GM19035 (cell line): ENCODE results near the gene CCR5.

Experiments
- ATAC-seq: cut with Tn5 transposase; IDR thresholded peaks from one replicate; pipeline ENCODE4 v1.9.1; 2021; ENCODE audit not compliant: unreplicated experiment

CCR5 gene

DNA sequence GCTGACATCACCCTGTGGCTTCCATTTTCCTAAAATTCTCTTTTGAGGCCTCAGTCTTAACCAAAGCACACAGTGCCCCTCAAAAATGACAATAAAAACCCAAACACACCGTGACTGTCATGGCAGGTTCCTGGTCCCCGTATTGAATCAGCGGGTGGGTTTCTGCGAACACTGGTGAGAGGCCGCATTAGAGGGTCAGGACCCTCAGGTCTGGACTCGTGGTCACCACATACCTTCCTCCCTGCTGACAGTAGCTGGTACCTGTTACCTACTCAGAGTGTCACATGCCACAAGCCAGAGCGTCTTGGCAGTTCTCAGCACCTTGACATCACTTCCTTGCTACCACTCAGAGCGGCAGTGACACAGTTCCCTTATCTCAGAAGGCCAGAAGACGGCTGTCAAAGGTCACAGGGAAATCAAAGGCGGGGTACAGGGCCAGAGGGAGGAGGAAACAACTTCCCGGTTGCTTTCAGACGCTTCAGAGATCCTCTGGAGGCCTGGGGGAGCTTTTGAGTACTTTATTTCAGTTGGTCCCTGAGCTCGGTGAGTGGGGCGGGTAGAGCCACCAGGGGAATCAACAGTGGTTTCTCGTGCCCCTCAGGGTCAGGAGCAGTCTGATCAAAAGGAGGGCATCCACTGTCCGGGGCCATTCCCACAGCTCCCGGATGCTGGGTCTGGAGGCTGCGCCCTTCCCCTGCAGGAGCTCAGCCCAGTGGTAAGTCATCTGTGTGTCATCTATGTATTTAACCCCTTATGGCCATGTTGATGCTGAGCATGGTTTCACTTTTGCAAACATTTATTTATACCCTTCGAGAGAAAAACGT is 36.3 kb downstream of the CCR5 start, which contains the start of the genes CCR5AS and CCRL2:
Gene CCR5AS, minus strand, starts transcription at position 279 of the 824 bp plus-strand sequence.
Gene CCRL2, plus strand, starts transcription at position 472 of the 824 bp plus-strand sequence. CDS start 821 bp downstream, outside the sequence.
- no peak for ATAC-seq

DNA sequence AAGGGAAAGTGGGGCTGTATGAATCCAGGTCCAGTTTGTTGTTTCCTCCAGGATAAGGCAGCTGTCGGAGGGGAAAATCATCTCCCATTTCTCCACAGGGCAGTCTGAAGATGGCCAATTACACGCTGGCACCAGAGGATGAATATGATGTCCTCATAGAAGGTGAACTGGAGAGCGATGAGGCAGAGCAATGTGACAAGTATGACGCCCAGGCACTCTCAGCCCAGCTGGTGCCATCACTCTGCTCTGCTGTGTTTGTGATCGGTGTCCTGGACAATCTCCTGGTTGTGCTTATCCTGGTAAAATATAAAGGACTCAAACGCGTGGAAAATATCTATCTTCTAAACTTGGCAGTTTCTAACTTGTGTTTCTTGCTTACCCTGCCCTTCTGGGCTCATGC is 37.2 kb downstream of the CCR5 start:
- no peak for ATAC-seq

DNA sequence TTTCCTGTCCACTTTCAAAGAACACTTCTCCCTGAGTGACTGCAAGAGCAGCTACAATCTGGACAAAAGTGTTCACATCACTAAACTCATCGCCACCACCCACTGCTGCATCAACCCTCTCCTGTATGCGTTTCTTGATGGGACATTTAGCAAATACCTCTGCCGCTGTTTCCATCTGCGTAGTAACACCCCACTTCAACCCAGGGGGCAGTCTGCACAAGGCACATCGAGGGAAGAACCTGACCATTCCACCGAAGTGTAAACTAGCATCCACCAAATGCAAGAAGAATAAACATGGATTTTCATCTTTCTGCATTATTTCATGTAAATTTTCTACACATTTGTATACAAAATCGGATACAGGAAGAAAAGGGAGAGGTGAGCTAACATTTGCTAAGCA is 38.1 kb downstream of the CCR5 start:
- no peak for ATAC-seq

DNA sequence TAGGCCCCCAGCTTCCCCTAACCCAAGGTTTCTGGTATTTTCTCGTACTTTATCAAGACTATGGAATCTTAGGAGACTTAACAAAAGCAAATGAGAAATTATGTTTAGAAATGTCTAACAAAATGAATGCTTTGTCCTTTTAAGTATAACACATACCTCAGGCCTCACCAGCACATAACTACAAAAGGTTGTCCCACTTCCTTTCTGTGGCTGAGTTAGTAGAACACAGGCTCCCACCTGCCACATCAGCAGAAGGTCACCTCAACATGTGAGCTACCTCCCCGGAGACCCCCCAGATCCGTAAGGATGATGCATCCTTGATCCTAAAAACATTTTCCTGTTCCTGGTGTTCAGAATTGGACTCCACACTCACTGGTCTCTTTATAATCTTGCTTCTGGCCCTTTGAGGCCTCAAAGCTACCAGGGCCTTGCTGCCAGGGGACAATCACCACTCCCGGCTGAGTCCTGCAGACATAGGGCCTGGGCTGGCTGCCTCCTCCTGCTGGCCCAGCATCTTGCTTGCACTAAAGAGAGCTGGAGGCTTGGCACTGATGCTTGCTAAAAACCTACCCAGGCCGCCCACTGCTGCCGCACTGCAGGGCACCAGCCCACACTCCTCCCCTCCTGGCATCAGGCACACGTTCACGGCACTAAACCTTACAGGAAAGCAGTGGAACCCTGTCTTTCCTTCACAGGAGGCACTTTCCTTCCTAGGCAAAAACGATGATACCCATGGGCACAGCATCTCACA is 39.2 kb downstream of the CCR5 start:
- ATAC-seq: no peak

DNA sequence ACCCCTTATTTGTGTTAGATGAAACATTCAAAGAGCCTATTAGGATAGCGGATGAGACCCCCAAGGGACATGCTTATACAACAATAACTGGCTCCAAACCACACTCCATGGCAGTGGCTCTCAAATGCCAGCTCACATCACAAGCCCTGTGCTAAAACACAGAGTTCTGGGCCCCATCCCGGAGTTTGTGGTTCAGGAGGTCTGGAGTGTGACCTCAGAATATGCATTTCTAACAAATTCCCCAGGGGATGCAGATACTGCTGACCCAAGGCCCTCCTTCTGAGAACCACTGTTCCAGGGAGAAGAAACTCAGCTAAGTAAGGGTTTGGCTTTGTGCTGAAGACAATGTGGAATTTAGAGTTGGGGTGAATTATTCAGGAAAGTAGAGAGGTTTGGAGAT is 39.9 kb downstream of the CCR5 start:
- no peak for ATAC-seq

DNA sequence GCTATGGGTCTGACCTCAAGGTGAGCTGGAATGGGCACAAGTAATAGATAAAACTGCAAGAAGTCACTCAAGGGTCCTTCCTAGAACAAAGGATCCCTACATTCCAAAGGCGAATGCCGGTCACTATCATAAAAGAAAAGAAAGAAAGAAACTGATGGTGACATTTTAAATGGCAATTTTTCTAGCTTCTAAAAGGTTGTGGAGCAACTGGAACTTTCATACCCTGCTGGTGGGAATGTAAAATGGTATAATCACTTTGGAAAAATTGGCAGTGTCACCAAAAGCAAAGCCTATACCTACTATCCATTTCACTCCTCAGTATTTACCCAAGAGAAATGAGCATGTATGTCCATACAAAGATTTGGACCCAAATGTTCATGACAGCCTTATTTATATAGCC is 40.5 kb downstream of the CCR5 start:
- ATAC-seq: no peak

DNA sequence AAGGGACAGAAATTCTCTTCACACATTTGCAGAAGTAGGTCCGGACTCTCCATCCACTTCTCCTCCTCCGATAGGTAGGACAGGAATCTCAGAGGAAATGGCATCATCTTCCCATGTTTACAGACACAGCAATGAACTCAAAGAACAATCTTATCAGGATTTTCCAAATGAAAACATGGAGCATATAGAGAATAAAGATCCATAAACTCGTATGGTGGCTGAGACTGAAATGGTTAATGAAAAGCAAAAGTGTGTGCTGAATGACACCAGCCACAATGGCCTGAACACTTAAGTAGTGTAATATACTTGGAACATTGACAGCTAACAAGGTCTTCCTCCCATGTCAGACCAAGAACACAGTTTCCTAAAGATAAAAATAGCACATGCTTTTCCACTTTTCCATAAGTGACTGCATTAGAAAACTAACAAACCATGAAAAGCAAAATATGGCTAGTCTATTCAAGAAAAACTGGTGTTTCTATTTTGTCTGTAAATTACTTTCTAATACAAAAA is 42.1 kb downstream of the CCR5 start:
- no peak for ATAC-seq

DNA sequence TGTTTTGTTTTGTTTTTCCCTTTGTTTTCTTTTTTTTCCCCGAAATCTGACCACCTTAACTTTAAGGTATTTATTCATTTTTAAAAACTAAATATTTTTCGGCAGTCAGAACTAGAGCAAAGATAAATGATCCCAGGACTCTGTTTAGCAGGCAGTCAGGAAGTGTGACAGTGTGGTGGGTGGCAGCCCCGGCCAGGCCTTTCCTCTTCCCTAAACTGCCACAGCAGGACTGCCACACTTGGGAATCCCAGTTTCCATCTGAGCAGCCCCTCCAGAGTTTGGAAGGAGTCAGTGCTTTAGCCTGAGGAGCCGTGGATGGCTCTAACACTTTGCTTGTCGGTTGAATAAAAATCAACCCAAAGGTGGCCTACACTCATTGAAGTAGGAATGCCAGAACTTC is 43.2 kb downstream of the CCR5 start:
- ATAC-seq: no peak

DNA sequence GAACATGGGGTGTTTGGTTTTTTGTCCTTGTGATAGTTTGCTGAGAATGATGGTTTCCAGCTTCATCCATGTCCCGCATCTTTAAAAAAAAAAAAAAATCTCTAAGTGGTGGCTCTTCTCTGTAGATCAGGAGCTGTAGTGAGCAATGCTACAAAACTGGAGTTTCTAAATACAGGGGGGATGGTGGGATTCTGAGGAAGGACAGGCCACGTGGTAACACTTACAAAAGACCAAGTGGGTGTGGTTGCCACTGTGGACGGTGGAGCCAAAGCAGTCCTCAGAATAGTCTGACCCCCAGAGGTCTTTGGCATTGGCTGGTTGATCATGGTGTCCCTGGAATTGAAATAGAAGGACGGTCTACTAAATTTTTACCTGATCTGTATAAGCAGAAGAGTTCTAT is 44.0 kb downstream of the CCR5 start:
- no peak for ATAC-seq

DNA sequence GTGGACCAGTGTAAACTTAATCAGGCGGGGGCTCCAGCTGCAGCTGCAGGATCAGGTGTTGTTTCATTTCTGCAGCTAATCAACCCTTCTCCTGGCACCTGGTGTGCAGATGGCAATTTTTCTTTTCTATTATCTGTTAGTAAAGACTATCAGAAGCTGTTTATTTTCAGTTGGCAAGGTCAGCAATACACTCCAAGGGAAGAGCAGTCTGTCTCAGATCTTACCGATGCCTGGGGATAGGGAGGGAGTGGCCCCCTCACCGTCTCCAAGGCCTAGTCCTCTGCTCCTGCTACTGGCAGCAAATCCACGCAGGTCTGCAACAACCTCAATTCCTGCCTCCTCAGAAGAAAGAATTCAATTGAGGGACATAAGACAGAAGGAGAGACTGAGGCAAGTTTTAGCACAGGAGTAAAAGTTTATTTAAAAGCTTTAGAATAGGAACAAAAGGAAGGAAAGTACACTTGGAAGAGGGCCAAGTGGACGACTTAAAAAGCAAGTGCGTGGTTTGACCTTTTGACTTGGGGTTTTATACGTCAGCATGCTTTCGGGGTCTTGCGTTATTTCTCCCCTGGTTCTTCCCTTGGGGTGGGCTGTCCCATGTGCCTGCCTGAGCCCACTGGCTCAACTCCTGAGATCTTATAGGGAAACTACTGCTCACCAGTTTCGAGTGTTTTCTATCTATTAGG is 45.5 kb downstream of the CCR5 start:
- no peak for ATAC-seq

DNA sequence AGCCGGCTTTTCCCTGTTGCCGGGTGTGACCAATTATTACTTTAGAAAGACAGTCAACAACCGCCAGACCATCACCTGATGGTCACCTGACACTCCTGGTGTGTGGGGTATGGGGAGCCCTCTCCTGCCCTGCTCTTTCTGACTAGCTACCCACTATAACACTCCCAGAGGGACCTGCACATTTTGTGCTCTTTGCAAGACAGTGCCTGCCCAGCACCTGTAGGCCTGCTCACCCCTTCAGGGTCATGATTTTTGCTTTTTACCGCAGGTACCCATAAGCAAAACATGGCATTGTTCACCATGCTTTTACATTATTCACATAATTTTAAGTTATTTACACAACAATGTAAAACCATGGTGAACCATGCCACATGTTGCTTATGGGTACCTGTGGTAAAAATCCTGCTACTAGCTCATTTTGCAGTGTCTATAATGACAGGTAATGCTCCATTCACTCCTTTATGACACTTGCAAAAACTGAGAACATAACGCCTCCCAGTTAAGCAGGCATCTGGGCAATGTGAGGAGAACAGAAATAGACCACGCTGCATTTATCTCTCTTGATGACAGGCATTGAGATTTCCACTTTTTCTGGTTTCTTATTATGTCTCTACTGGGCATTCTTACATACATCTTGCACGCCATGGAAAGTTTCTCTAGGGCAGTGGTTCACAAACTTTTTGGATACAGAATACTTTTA is 46.2 kb downstream of the CCR5 start:
- ATAC-seq: no peak

DNA sequence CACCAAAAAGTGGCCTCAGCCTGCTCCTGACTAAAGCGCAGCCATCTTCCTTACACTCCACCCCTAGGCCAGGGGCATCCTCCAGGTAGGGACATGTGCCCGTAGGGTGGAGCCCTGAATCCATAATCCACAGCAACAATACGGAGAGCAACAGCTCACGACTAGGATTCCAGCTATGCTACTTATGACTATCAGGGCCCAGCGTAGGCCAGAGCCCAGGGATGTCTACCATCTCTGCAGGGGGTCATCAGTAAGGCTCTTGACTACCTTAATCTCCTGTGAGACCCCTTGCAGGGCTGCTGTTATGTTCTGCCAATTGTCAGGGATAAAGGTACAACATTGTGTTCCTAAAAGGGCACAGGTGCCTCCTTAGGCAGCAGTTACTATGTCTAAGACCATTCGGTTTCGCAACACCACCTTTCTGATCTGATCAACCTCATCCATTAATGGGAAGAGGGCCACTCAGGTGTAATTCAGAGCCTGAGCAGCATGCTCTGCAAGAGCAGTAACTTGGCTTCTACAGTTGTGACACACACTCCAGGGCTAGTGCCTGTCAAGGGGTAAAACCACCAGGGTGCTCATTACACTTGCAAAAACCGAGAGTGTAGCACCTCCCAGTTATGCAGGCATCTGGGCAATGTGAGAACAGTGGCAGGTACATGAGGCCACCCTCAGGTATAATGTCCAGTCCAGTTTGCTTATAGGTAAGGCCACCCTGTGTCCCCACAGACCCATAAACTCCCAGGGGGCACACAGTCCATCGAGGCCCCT is 47.3 kb downstream of the CCR5 start:
- no peak for ATAC-seq

DNA sequence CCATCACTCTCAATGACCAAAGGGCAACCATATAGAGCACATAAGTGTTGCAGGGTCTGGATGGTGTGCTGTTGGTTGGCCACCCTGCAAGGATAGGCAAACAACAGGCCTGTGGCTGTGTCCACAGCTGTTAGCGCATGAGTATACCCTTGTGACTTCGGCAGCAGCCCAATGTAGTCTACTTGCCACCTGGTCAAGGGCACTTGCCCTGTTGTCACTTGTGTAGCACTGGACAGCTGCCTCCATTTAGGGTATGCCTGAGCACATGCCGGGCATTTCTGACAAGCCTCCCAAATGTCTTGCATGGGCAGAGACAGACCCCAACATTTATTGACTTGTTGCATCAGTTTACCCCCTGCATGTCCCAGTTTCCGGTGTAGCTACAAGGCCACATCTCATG is 49.1 kb downstream of the CCR5 start:
- no peak for ATAC-seq

DNA sequence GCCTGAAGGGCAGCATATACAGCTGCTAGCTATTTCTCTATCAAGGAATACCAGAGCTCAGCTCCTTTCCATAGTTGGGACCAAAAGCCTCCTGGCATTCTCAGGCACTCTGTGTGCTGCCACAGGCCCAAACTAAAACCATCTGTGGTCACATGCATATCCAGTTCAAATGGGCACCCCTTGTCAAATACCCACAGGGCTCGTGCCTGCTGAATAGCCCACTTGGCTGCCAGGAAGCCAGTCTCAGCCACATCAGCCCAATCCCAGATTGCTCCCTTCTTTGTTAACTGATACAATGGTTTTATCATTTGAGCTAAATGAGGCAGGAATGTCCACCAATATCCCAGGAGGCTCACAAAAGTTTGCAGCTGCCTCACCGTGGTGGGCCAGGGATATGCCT is 50.2 kb downstream of the CCR5 start:
- no peak for ATAC-seq

DNA sequence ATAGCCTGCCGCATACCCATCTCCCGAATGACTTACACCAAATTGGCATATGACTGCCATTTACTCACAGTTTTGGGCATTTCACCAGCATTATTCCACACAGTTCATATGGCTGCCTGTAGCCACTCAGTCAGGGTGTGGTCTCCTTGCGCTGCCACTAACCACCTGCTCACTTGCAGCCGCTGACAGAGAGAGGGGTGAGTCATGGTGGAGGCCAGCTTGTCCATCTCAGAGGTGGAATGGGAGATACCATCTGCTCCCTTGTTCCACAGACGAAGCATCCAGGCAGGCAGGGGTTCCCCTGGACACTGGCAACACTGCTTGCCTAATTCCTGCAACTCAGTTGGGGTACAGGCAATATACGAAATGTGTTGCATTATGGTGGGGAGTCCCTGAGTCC is 51.9 kb downstream of the CCR5 start:
- no peak for ATAC-seq

DNA sequence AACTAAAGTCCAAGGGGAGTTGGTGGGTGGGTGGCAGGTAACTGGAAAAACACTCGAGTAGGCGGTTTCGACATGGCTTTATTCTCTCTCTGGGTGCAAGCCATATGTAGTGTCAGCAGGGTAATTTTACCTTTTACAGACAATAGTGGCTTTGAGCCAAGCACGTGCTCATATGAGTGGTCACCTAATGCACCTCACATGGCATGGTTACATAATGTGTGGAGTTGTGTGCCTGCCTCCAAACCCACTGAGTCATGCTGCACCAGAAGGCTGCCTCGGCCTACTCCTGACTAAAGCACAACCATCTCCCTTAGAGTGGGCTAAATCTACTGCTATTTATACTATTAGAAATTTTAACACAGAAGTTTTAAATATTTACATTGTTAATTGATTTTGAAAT is 52.8 kb downstream of the CCR5 start:
- ATAC-seq: no peak
